ENCODE results near the gene TIAM2. TPM values are rescaled to one million over a fixed set of nuclear protein-coding genes. Genes with fewer than 3 reads are reported as not detected.

The TIAM2 gene
- total and polyA plus RNA-seq, 12 donors, result 4.3 to 22.5 (median 11.8) TPM

DNA sequence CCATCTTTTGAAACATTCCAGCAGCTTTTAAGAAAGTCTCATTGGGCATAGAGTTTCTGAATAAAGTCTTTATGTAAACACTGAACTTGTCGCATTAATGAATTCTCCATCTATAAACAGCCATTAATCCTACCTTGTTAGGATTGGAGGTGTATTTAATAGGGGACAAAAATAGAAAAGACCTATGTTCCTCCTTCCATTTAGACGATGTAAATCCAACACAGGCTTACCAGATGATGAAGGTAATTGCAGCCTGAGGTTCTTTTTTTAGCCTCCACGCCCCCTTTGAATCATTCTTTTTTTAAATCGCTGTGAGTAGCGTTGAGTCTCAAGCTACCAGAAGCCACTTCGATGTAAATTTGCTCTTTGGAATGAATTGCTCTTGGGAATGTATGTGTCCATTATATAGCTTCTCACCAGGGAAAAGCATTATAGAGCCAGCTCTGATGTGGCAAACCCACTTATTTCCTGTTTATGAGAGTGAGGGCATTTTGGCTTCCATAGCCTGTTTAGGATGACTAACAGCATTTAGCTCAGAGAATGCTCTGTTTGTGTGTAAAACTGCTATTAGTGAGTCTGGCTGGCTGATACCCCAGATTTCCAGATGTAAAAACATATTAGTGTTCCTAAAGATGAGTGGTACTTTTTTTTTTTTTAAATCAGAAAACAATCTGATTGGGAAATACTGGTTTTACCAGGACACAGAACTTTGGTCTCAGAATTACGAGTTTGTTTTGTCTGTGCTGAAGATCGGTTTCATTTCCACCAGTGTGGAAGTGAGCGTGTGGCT lies 193.8 kb downstream of the TIAM2 start:
- no peaks in the 10 kb centered on the region for H3K36me3 ChIP-seq
- H3K27ac ChIP-seq, result peak overlapping the region in 6 of 10 donors; percentile 1 to 61 (median 30)
- peaks cover 0 to 53% (median 22%) of the 10 kb centered on the region in 9 donors for H3K4me1 ChIP-seq
- no peaks in the 10 kb centered on the region for H3K27me3 ChIP-seq
- 52 to 58% methylated on average over 9 of the region's 9 CpGs for WGBS, 2 donors
- no peak for DNase-seq
- ATAC-seq, result peak in 6 of 8 donors; percentile 20 to 59 (median 36)
- TF ChIP-seq CTCF (IDR thresholded peaks at IDR 0.05), result no peak
- H3K9me3 ChIP-seq, result no peaks in the 10 kb centered on the region
- intact Hi-C loops (cut with DNase I), result loop anchor here in 1 of 10 donors (10.0 kb wide), 2 partner anchors 126 to 336 kb away; partner anchors contain the start of gene TFB1M
- H3K4me3 ChIP-seq, result peak overlapping the region in 3 of 10 donors; percentile 5 to 9 (median 8)

GRCh38 chr6:155190677-155191076 lies 195.6 kb downstream of the TIAM2 start:
- intact Hi-C loops (cut with DNase I), result no loop called here
- Histone ChIP-seq H3K9me3 (no peaks in the 10 kb centered on the region), H3K27me3 (no peaks in the 10 kb centered on the region), H3K27ac (no peak overlapping the region), H3K4me3 (no peak overlapping the region), H3K36me3 (no peaks in the 10 kb centered on the region), H3K4me1 (peaks cover 0 to 52% (median 22%) of the 10 kb centered on the region in 9 donors)
- TF ChIP-seq CTCF (IDR thresholded peaks at IDR 0.05), result no peak
- DNase-seq (no peak), ATAC-seq (no peak)
- 49 to 64% methylated on average over 4 of the region's 4 CpGs for WGBS, 2 donors

GRCh38 chr6:155193526-155193925 lies 198.4 kb downstream of the TIAM2 start:
- ATAC-seq, result no peak
- intact Hi-C loops (cut with DNase I), result no loop called here
- 84% methylated on average over 5 of the region's 5 CpGs for WGBS, 2 donors

DNA sequence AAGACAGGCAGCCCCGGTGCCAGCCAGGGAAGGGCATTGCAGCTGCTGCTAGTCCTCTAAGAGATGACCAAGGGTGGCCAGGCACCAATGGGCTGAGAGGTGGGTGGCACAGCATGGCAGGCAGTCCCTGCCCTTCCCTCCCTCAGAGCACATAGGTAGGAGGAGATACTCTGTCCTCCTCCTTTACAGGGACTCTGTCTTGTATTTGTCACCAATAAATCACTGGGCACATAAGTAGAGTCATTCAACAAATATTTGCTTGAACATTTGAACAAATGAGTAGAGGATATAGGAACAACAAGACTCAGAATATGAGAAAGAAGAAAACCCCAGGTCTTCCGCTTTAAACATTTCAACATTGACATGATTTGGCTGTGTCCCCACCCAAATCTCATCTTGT lies 199.3 kb downstream of the TIAM2 start:
- intact Hi-C loops (cut with DNase I), result no loop called here

More at GRCh38 chr6:155193526-155193925, 198.4 kb downstream of the TIAM2 start:
- no peak for TF ChIP-seq CTCF (IDR thresholded peaks at IDR 0.05)
- peaks cover 0 to 26% (median 10%) of the 10 kb centered on the region in 9 donors for H3K4me1 ChIP-seq
- no peaks in the 10 kb centered on the region for H3K27me3 ChIP-seq
- peaks cover 0 to 5% (median 0%) of the 10 kb centered on the region in 11 donors for H3K9me3 ChIP-seq
- DNase-seq, result no peak
- no peak overlapping the region for H3K4me3 ChIP-seq
- H3K36me3 ChIP-seq, result no peaks in the 10 kb centered on the region
- H3K27ac ChIP-seq, result no peak overlapping the region

More for the DNA sequence above, 199.3 kb downstream of the TIAM2 start:
- peaks cover 0 to 17% (median 5%) of the 10 kb centered on the region in 9 donors for H3K4me1 ChIP-seq
- DNase-seq (no peak), ATAC-seq (no peak)
- H3K27me3 ChIP-seq, result no peaks in the 10 kb centered on the region
- 93 to 94% methylated on average over 2 of the region's 2 CpGs for WGBS, 2 donors
- H3K4me3 ChIP-seq, result no peak overlapping the region
- no peaks in the 10 kb centered on the region for H3K36me3 ChIP-seq
- H3K9me3 ChIP-seq, result peaks cover 0 to 5% (median 0%) of the 10 kb centered on the region in 11 donors
- no peak for TF ChIP-seq CTCF (IDR thresholded peaks at IDR 0.05)
- no peak overlapping the region for H3K27ac ChIP-seq
